Endodermal cell (in vitro differentiated cells): ENCODE results near the gene MTA2. TPM values are rescaled to one million over a fixed set of nuclear protein-coding genes. Genes with fewer than 3 reads are reported as not detected.
"Not testable (repeated sequence)": the region's sequence is repeated elsewhere in the genome, so short reads cannot be mapped to it uniquely, and the experiment has no call there.

Experiments used
- DNase-seq: peaks from one replicate; pipeline ENCODE4 v3.0.0-alpha.2; 2017
- H3K27ac ChIP-seq: 2 replicates; pipeline ENCODE4 v1.5.1; 2013; ENCODE audit warnings: mild to moderate bottlenecking, low read depth, low read length, moderate library complexity
- H3K27me3 ChIP-seq: 2 replicates; pipeline ENCODE4 v1.6.1; 2013; ENCODE audit warnings: mild to moderate bottlenecking, low read length, moderate library complexity; ENCODE audit not compliant: insufficient read depth, control insufficient read depth, poor library complexity, severe bottlenecking
- H3K36me3 ChIP-seq: 2 replicates; pipeline ENCODE4 v1.7.0; 2013; ENCODE audit warnings: mild to moderate bottlenecking, low read length, moderate library complexity; ENCODE audit not compliant: control insufficient read depth, insufficient read depth
- H3K4me1 ChIP-seq: one replicate; pipeline ENCODE4 v1.7.0; 2013; ENCODE audit warnings: low read length; ENCODE audit not compliant: control insufficient read depth, insufficient read depth
- H3K4me3 ChIP-seq: 2 replicates; pipeline ENCODE4 v1.5.1; 2013; ENCODE audit warnings: mild to moderate bottlenecking, low read length, moderate library complexity
- H3K9ac ChIP-seq: 2 replicates; pipeline ENCODE4 v1.6.1; 2013; ENCODE audit warnings: mild to moderate bottlenecking, low read length, moderate library complexity; ENCODE audit not compliant: poor library complexity, severe bottlenecking; ENCODE audit errors: extremely low read depth
- H3K9me3 ChIP-seq: 2 replicates; pipeline ENCODE4 v1.6.1; 2013; ENCODE audit warnings: mild to moderate bottlenecking, low read length, moderate library complexity; ENCODE audit not compliant: control insufficient read depth
- H3K27ac Mint-ChIP-seq: 2 replicates; pipeline ENCODE4 v1.8.0; 2020; ENCODE audit warnings: mixed read lengths
- H3K27me3 Mint-ChIP-seq: 2 replicates; pipeline ENCODE4 v1.8.0; 2021; ENCODE audit warnings: mild to moderate bottlenecking, mixed read lengths; ENCODE audit not compliant: insufficient read depth
- H3K36me3 Mint-ChIP-seq: 2 replicates; pipeline ENCODE4 v1.8.0; 2020; ENCODE audit warnings: low read depth, mixed read lengths
- H3K4me1 Mint-ChIP-seq: 2 replicates; pipeline ENCODE4 v1.8.0; 2020; ENCODE audit warnings: mixed read lengths
- H3K4me3 Mint-ChIP-seq: 2 replicates; pipeline ENCODE4 v1.8.0; 2020; ENCODE audit warnings: mild to moderate bottlenecking, moderate library complexity, mixed read lengths
- H3K9me3 Mint-ChIP-seq: 2 replicates; pipeline ENCODE4 v1.8.0; 2020; ENCODE audit warnings: mild to moderate bottlenecking, mixed read lengths
- CTCF ChIP-seq: fragments of 200-600 bp; sonication (generic); conservative IDR thresholded peaks from 2 replicates; pipeline ENCODE4 v1.5.0; 2021; ENCODE audit warnings: antibody characterized with exemption, mild to moderate bottlenecking
- WGBS, 2 experiments: methylation state at CpG; one replicate each; pipeline versions ENCODE4 v1.1.5 to v1.1.7; 2013; ENCODE audit warnings: missing lambda C conversion rate in 2 of 2, mixed read lengths in 1 of 2; ENCODE audit not compliant: insufficient coverage in 1 of 2, insufficient read length in 1 of 2; 5-methylcytosine and 5-hydroxymethylcytosine counted together
- total RNA-seq, 2 donors: library from RNA; stranded (reverse); fragmentation: NEBNext Ultra II Directional in 1 of 2; extraction: Animal tissue kit (Norgen Biotek cat#: 25700) in 1 of 2; gene quantifications; 2 replicates in 1 of 2; 3 replicates in 1 of 2; pipeline ENCODE4 v1.2.1, GENCODE V29; 2021

The MTA2 gene
- total RNA-seq, 2 donors from 2014 or later: 131 to 155 TPM

- Histone ChIP-seq H3K27me3 (no peaks in the 10 kb centered on the region), H3K4me1 (no peaks in the 10 kb centered on the region), H3K9me3 (no peaks in the 10 kb centered on the region), H3K36me3 (peaks cover 44% of the 10 kb centered on the region), H3K9ac (no peak overlapping the region), H3K27ac (no peak overlapping the region), H3K4me3 (no peak overlapping the region)
- Mint-ChIP-seq H3K36me3 (peaks cover 38% of the 10 kb centered on the region), H3K27me3 (no peaks in the 10 kb centered on the region), H3K27ac (no peak overlapping the region), H3K4me1 (peaks cover 15% of the 10 kb centered on the region), H3K4me3 (peak overlapping the region; percentile 87), H3K9me3 (no peaks in the 10 kb centered on the region)
- whole genome bisulfite sequencing, 2 experiments: 73 to 79% methylated on average over 16 to 18 of the region's 18 CpGs
- TF ChIP-seq CTCF: peak; percentile 69
- DNase-seq: no peak
Measured at GRCh38 chr11:62588966-62589637, 12.6 kb downstream of the MTA2 start.

GRCh38 chr11:62585356-62585755 is 16.3 kb downstream of the MTA2 start:
- not testable (repeated sequence) for H3K4me3 Mint-ChIP-seq, H3K27me3 ChIP-seq, H3K4me3 ChIP-seq, DNase-seq, H3K27ac ChIP-seq, H3K4me1 Mint-ChIP-seq, H3K27me3 Mint-ChIP-seq, H3K9me3 ChIP-seq, H3K4me1 ChIP-seq, H3K9ac ChIP-seq, H3K27ac Mint-ChIP-seq, H3K9me3 Mint-ChIP-seq
- H3K36me3 Mint-ChIP-seq: peaks cover 47% of the 10 kb centered on the region
- H3K36me3 ChIP-seq: peaks cover 54% of the 10 kb centered on the region
- 95 to 96% methylated on average over 6 to 7 of the region's 7 CpGs for WGBS, 2 experiments

GRCh38 chr11:62581735-62582134 is 19.9 kb downstream of the MTA2 start:
- DNase-seq, H3K4me1 ChIP-seq, H3K9me3 Mint-ChIP-seq, H3K27me3 Mint-ChIP-seq, H3K4me1 Mint-ChIP-seq, H3K27ac ChIP-seq, H3K4me3 ChIP-seq, H3K9me3 ChIP-seq, H3K9ac ChIP-seq, H3K27ac Mint-ChIP-seq, H3K4me3 Mint-ChIP-seq, H3K27me3 ChIP-seq: not testable (repeated sequence)
- peaks cover 52% of the 10 kb centered on the region for H3K36me3 Mint-ChIP-seq
- WGBS, 2 experiments: 97% methylated on average over 4 of the region's 4 CpGs
- peaks cover 49% of the 10 kb centered on the region for H3K36me3 ChIP-seq

- Histone ChIP-seq H3K36me3 (peaks cover 48% of the 10 kb centered on the region), H3K27me3 (no peaks in the 10 kb centered on the region), H3K9me3 (peaks cover 4% of the 10 kb centered on the region), H3K4me3 (no peak overlapping the region), H3K9ac (no peak overlapping the region), H3K4me1 (no peaks in the 10 kb centered on the region), H3K27ac (no peak overlapping the region)
- H3K36me3 Mint-ChIP-seq: peaks cover 54% of the 10 kb centered on the region
- WGBS, 2 experiments: 93 to 94% methylated on average over 9 to 18 of the region's 18 CpGs
- H3K27ac Mint-ChIP-seq: peak overlapping the region; percentile 2
- no peak for DNase-seq
- peaks cover 3% of the 10 kb centered on the region for H3K9me3 Mint-ChIP-seq
- H3K4me1 Mint-ChIP-seq: no peaks in the 10 kb centered on the region
- no peak overlapping the region for H3K4me3 Mint-ChIP-seq
- H3K27me3 Mint-ChIP-seq: no peaks in the 10 kb centered on the region
- TF ChIP-seq CTCF: no peak
Measured at GRCh38 chr11:62580959-62581715, 20.5 kb downstream of the MTA2 start.
